Mucosa of descending colon (tissue), 3 donors: Measurements from ENCODE around the gene GPS2. TPM values are rescaled to one million over a fixed set of nuclear protein-coding genes. Genes with fewer than 3 reads are reported as not detected.

Source experiments
- ATAC-seq: fragments of 200-7000 bp; cut with Tn5 transposase; one replicate; pipeline ENCODE4 v1.9.1; 2020; ENCODE audit warnings: mild to moderate bottlenecking, moderate library complexity
- DNase-seq, 3 donors: peaks; one replicate each; pipeline ENCODE4 v3.0.0-alpha.2; 2020
- H3K36me3 ChIP-seq: fragments of 200-600 bp; one replicate; pipeline ENCODE4 v1.8.0; 2021; ENCODE audit warnings: low read depth, mild to moderate bottlenecking
- H3K4me1 ChIP-seq: fragments of 200-600 bp; one replicate; pipeline ENCODE4 v1.8.0; 2021; ENCODE audit warnings: low read depth, mild to moderate bottlenecking
- H3K4me3 ChIP-seq: fragments of 200-600 bp; one replicate; pipeline ENCODE4 v1.8.0; 2021; ENCODE audit warnings: mild to moderate bottlenecking
- H3K9me3 ChIP-seq: fragments of 200-600 bp; one replicate; pipeline ENCODE4 v1.8.0; 2021; ENCODE audit warnings: mild to moderate bottlenecking
- CTCF ChIP-seq: fragments of 200-600 bp; IDR thresholded peaks from one replicate; pipeline ENCODE4 v1.8.0; 2022; ENCODE audit warnings: antibody characterized with exemption, mild to moderate bottlenecking
- intact Hi-C, 2 donors: fragments of 100-400 bp; cut with DNase I in 1 of 2; cut with micrococcal nuclease in 1 of 2; formaldehyde crosslinking; loops; one replicate each; pipeline versions ENCODE4 v1.11.0 to v1.11.1; 2022; cut with DNase I, micrococcal nuclease
- total RNA-seq, 3 donors: library from RNA; stranded (reverse); fragmentation: NEBNext Ultra II Directional in 2 of 3; extraction: Animal tissue kit (Norgen Biotek cat#: 25700) in 2 of 3; gene quantifications; one replicate each; pipeline versions ENCODE4 v1.2.1 to v1.2.4, GENCODE V29; 2021 to 2023
- donor health status: DM: no; HTN: no; CAD: no; lungs with moderate emphysema.
- donor health status: DM: no; HTN: no; CAD: no.
- donor health status: DM: no; HTN: yes; CAD: no.

Gene GPS2
- total RNA-seq, 3 donors from 2014 or later = 68.1 to 89.8 (median 83.2) TPM

GRCh38 chr17:7292194-7292593 lies 23.0 kb downstream of the GPS2 start:
- no peak overlapping the region for H3K4me3 ChIP-seq
- H3K9me3 ChIP-seq = no peaks in the 10 kb centered on the region
- intact Hi-C loops = no loop called here
- no peak for TF ChIP-seq CTCF
- DNase-seq (no peak), ATAC-seq (no peak)
- peaks cover 23% of the 10 kb centered on the region for H3K4me1 ChIP-seq
- no peaks in the 10 kb centered on the region for H3K36me3 ChIP-seq

- no peak overlapping the region for H3K4me3 ChIP-seq
- no peaks in the 10 kb centered on the region for H3K36me3 ChIP-seq
- peaks cover 14% of the 10 kb centered on the region for H3K4me1 ChIP-seq
- TF ChIP-seq CTCF = no peak
- DNase-seq = no peak
- no peak for ATAC-seq
- intact Hi-C loops = no loop called here
- H3K9me3 ChIP-seq = no peaks in the 10 kb centered on the region
Measured at GRCh38 chr17:7290685-7291084, 24.5 kb downstream of the GPS2 start.

GRCh38 chr17:7290166-7290565 lies 25.0 kb downstream of the GPS2 start:
- no peaks in the 10 kb centered on the region for H3K9me3 ChIP-seq
- H3K4me3 ChIP-seq = no peak overlapping the region
- intact Hi-C loops = no loop called here
- H3K4me1 ChIP-seq = peaks cover 10% of the 10 kb centered on the region
- no peak for ATAC-seq
- DNase-seq = no peak
- no peak for TF ChIP-seq CTCF
- no peaks in the 10 kb centered on the region for H3K36me3 ChIP-seq

GRCh38 chr17:7289256-7290032 lies 25.7 kb downstream of the GPS2 start:
- H3K4me3 ChIP-seq = no peak overlapping the region
- H3K9me3 ChIP-seq = no peaks in the 10 kb centered on the region
- peaks cover 8% of the 10 kb centered on the region for H3K4me1 ChIP-seq
- no peak for TF ChIP-seq CTCF
- ATAC-seq = no peak
- no peaks in the 10 kb centered on the region for H3K36me3 ChIP-seq
- no peak for DNase-seq
- intact Hi-C loops = no loop called here

- no peak overlapping the region for H3K4me3 ChIP-seq
- DNase-seq = no peak
- intact Hi-C loops = no loop called here
- H3K4me1 ChIP-seq = peaks cover 19% of the 10 kb centered on the region
- H3K36me3 ChIP-seq = no peaks in the 10 kb centered on the region
- no peak for TF ChIP-seq CTCF
- no peaks in the 10 kb centered on the region for H3K9me3 ChIP-seq
- no peak for ATAC-seq
Measured at GRCh38 chr17:7285679-7286078, 29.5 kb downstream of the GPS2 start.
